Suprapubic skin (tissue), 3 donors: ENCODE results near the gene RPP14.

ENCODE experiments used
- POLR2AphosphoS5 ChIP-seq, 3 donors: sonication (generic); formaldehyde crosslinking; IDR thresholded peaks; one replicate each; pipeline ENCODE4 v1.6.1; 2017; ENCODE audit warnings: antibody characterized with exemption in 3 of 3
- TF ChIP-seq, protein P1 (sequence below), 2 donors: fragments of 200-600 bp in 1 of 2; fragments of 450-650 bp in 1 of 2; sonication (generic) in 1 of 2; IDR thresholded peaks; one replicate each; pipeline ENCODE4 v1.5.1; 2016 to 2019; ENCODE audit warnings: antibody characterized with exemption in 2 of 2, mild to moderate bottlenecking in 1 of 2, moderate library complexity in 1 of 2

DNA sequence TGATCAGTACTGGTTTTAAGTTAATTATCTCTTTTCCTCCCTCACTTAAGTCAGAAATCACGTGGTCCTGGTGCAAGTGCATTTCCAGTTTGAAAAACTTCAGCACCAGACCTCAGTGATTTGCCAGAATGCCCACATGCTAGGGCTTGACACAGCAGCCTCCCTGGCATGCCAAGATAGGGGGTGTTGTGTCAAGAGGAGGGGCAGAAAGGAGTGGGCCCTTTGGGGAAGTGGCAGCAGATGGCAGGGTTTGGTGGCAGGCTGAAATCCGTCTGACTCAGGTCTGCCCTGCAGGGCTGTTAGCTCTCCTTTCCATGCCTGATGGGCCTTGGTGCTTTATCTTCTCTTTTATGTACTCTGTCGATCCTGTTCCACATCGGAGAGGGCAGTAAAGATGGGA lies 50.0 kb downstream of the RPP14 start:
- TF ChIP-seq, protein P1, sequence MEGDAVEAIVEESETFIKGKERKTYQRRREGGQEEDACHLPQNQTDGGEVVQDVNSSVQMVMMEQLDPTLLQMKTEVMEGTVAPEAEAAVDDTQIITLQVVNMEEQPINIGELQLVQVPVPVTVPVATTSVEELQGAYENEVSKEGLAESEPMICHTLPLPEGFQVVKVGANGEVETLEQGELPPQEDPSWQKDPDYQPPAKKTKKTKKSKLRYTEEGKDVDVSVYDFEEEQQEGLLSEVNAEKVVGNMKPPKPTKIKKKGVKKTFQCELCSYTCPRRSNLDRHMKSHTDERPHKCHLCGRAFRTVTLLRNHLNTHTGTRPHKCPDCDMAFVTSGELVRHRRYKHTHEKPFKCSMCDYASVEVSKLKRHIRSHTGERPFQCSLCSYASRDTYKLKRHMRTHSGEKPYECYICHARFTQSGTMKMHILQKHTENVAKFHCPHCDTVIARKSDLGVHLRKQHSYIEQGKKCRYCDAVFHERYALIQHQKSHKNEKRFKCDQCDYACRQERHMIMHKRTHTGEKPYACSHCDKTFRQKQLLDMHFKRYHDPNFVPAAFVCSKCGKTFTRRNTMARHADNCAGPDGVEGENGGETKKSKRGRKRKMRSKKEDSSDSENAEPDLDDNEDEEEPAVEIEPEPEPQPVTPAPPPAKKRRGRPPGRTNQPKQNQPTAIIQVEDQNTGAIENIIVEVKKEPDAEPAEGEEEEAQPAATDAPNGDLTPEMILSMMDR (IDR thresholded peaks at IDR 0.05): no peak
- no peak for TF ChIP-seq POLR2AphosphoS5 (IDR thresholded peaks at IDR 0.05)
